HepG2 (cell line): ENCODE measurements around the gene ABCA4.
"Not testable (repeated sequence)": the region's sequence is repeated elsewhere in the genome, so short reads cannot be mapped to it uniquely, and the experiment has no call there.

Experiments
- SMC3 ChIP-seq: IDR thresholded peaks from 2 replicates; pipeline ENCODE4 v1.6.1; 2011; ENCODE audit warnings: low read length, improper control_type of control experiment
- YY1 ChIP-seq: IDR thresholded peaks from 2 replicates; pipeline ENCODE4 v1.6.1; 2011; ENCODE audit warnings: low read length, low read depth, moderate library complexity, mild to moderate bottlenecking; ENCODE audit not compliant: insufficient read depth, insufficient replicate concordance
- TF ChIP-seq, protein P1 (sequence below): sonication (generic); formaldehyde crosslinking; IDR thresholded peaks from 2 replicates; pipeline ENCODE4 v1.8.1; 2023; ENCODE audit warnings: mild to moderate bottlenecking, missing genetic modification reagents, borderline replicate concordance

DNA sequence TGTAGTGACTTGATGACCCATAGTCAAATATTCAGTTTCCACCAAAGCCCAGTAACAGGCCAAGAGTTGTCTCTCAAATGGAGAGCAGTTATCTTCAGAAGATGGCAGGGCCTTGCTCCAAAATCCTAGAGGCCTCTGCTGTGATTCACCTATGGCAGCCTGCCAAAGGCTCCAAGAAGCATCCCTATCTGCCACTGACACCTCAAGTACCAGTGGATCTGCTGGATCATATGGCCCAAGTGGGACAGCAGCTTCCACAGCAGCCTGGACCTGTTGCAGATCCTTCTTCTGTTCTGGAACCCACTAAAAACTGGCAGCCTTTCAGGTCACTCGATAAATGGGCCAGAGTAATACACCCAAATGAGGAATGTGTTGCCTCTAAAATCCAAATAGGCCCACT, 43.2 kb upstream of the ABCA4 start:
- not testable (repeated sequence) for TF ChIP-seq SMC3, YY1
- TF ChIP-seq, protein P1, sequence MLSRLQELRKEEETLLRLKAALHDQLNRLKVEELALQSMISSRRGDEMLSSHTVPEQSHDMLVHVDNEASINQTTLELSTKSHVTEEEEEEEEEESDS = not testable (repeated sequence)
